ENCODE data around the gene CNFN.

Gene CNFN

GRCh38 chr19:42409477-42409876 lies 19.4 kb upstream of the CNFN start:
- DNase-seq (ENCODE audit: low read depth in 3 of 3) = no peak

- no peak for DNase-seq (ENCODE audit: low read depth in 3 of 3)
Observed at GRCh38 chr19:42407816-42408175, 17.7 kb upstream of the CNFN start.

- DNase-seq (ENCODE audit: low read depth in 3 of 3) = no peak
Observed at GRCh38 chr19:42407085-42407815, 17.2 kb upstream of the CNFN start.

GRCh38 chr19:42406111-42406510 lies 16.0 kb upstream of the CNFN start:
- DNase-seq (ENCODE audit: low read depth in 3 of 3) = no peak

- DNase-seq (ENCODE audit: low read depth in 3 of 3) = no peak
Observed at GRCh38 chr19:42403586-42403985, 13.5 kb upstream of the CNFN start.

- no peak for DNase-seq (ENCODE audit: low read depth in 3 of 3)
Observed at GRCh38 chr19:42402376-42403116, 12.4 kb upstream of the CNFN start.

- DNase-seq (ENCODE audit: low read depth in 3 of 3) = peak; percentile 59 to 68 (median 68)
Observed at GRCh38 chr19:42401365-42402303, 11.5 kb upstream of the CNFN start.

- DNase-seq (ENCODE audit: low read depth in 3 of 3) = no peak
Observed at GRCh38 chr19:42400404-42400803, 10.3 kb upstream of the CNFN start.

- DNase-seq (ENCODE audit: low read depth in 3 of 3) = no peak
Observed at GRCh38 chr19:42397263-42398166, 7.4 kb upstream of the CNFN start.

GRCh38 chr19:42396381-42397262 lies 6.5 kb upstream of the CNFN start:
- DNase-seq (ENCODE audit: low read depth in 3 of 3) = peak; percentile 78 to 90 (median 85)

GRCh38 chr19:42394751-42395150 lies 4.7 kb upstream of the CNFN start:
- DNase-seq (ENCODE audit: low read depth in 3 of 3) = no peak

GRCh38 chr19:42392165-42392564 lies 2.1 kb upstream of the CNFN start:
- no peak for DNase-seq (ENCODE audit: low read depth in 3 of 3)

GRCh38 chr19:42388851-42389489 lies 1.1 kb downstream of the CNFN start:
- no peak for DNase-seq (ENCODE audit: low read depth in 3 of 3)

GRCh38 chr19:42386974-42387707 lies 3.0 kb downstream of the CNFN start:
- peak; percentile 29 to 52 (median 50) for DNase-seq (ENCODE audit: low read depth in 3 of 3)

GRCh38 chr19:42380155-42380554 lies 9.9 kb downstream of the CNFN start:
- DNase-seq (ENCODE audit: low read depth in 3 of 3) = no peak

GRCh38 chr19:42378225-42379215 lies 11.6 kb downstream of the CNFN start:
- DNase-seq (ENCODE audit: low read depth in 3 of 3) = no peak

- DNase-seq (ENCODE audit: low read depth in 3 of 3) = no peak
Observed at GRCh38 chr19:42376177-42376555, 13.9 kb downstream of the CNFN start.

All from stimulated activated CD4-positive, alpha-beta T cell treated with anti-CD3 and anti-CD28 coated beads, TNF-alpha, amount 100 ng/mL, for 4 hours (primary cell).